Loucy (cell line): ENCODE measurements around the gene TRERF1.

Experiments used
- H2AFZ ChIP-seq: fragments of 200-600 bp; sonication (generic); 2 replicates; pipeline ENCODE4 v1.6.0; 2016; ENCODE audit warnings: antibody characterized with exemption, mild to moderate bottlenecking, low read length, moderate library complexity
- H3F3A ChIP-seq: fragments of 200-600 bp; 2 replicates; pipeline ENCODE4 v1.6.0; 2016; ENCODE audit warnings: antibody characterized with exemption, low read depth, mild to moderate bottlenecking
- H3K27me3 ChIP-seq: fragments of 200-600 bp; sonication (generic); 2 replicates; pipeline ENCODE4 v1.6.1; 2014; ENCODE audit warnings: low read length, mild to moderate bottlenecking; ENCODE audit not compliant: insufficient read depth, poor library complexity, severe bottlenecking
- H3K36me3 ChIP-seq: fragments of 200-600 bp; sonication (generic); 2 replicates; pipeline ENCODE4 v1.6.1; 2016; ENCODE audit warnings: low read length; ENCODE audit not compliant: insufficient read depth
- H3K4me1 ChIP-seq: fragments of 200-600 bp; sonication (generic); 2 replicates; pipeline ENCODE4 v1.5.1; 2014; ENCODE audit warnings: low read length, mild to moderate bottlenecking; ENCODE audit not compliant: insufficient read depth, poor library complexity, severe bottlenecking
- H3K4me2 ChIP-seq: fragments of 200-600 bp; sonication (generic); 2 replicates; pipeline ENCODE4 v1.6.0; 2014; ENCODE audit warnings: antibody characterized with exemption, low read length, low read depth, mild to moderate bottlenecking; ENCODE audit not compliant: poor library complexity, severe bottlenecking
- H3K4me3 ChIP-seq: fragments of 200-600 bp; sonication (generic); 2 replicates; pipeline ENCODE4 v1.5.1; 2014; ENCODE audit warnings: low read length, mild to moderate bottlenecking, mixed read lengths; ENCODE audit not compliant: poor library complexity, severe bottlenecking
- H3K79me2 ChIP-seq: fragments of 200-600 bp; sonication (generic); 2 replicates; pipeline ENCODE4 v1.6.1; 2014; ENCODE audit warnings: low read length; ENCODE audit not compliant: insufficient read depth
- H3K9ac ChIP-seq: fragments of 200-600 bp; sonication (generic); 2 replicates; pipeline ENCODE4 v1.6.0; 2014; ENCODE audit warnings: mild to moderate bottlenecking, low read depth, low read length, moderate library complexity; ENCODE audit not compliant: poor library complexity, severe bottlenecking
- H3K9me2 ChIP-seq: fragments of 200-600 bp; sonication (generic); replicated peaks from 2 replicates; pipeline ENCODE4 v1.6.1; 2016; ENCODE audit warnings: low read depth, low read length, mixed read lengths
- H3K9me3 ChIP-seq: fragments of 200-600 bp; sonication (generic); 2 replicates; pipeline ENCODE4 v1.6.1; 2014; ENCODE audit warnings: mild to moderate bottlenecking, antibody characterized with exemption, low read length, low read depth; ENCODE audit not compliant: insufficient read depth
- H4K20me1 ChIP-seq: fragments of 200-600 bp; sonication (generic); 2 replicates; pipeline ENCODE4 v1.6.0; 2014; ENCODE audit warnings: antibody characterized with exemption, low read length, mild to moderate bottlenecking; ENCODE audit not compliant: insufficient read depth, poor library complexity, severe bottlenecking
- CTCF ChIP-seq: fragments of 200-600 bp; sonication (generic); conservative IDR thresholded peaks from 2 replicates; pipeline ENCODE4 v1.5.1; 2014; ENCODE audit warnings: mild to moderate bottlenecking, antibody characterized with exemption, low read length
- EZH2phosphoT487 ChIP-seq: fragments of 200-600 bp; IDR thresholded peaks from 2 replicates; pipeline ENCODE4 v1.6.1; 2018; ENCODE audit warnings: antibody characterized with exemption, mild to moderate bottlenecking, moderate library complexity, borderline replicate concordance

TRERF1 gene

GRCh38 chr6:42295181-42295580 lies 156.5 kb downstream of the TRERF1 start:
- H3K36me3 ChIP-seq: peaks cover 24% of the 10 kb centered on the region; the same call in 1 of the 2 replicates
- H3K4me1 ChIP-seq: peaks cover 50% of the 10 kb centered on the region
- H3K79me2 ChIP-seq: peaks cover 17% of the 10 kb centered on the region

GRCh38 chr6:42294759-42295158 lies 157.0 kb downstream of the TRERF1 start:
- Histone ChIP-seq H3K79me2 (peaks cover 21% of the 10 kb centered on the region), H3K4me3 (peak overlapping the region; percentile 23), H4K20me1 (peaks cover 9% of the 10 kb centered on the region)

More at GRCh38 chr6:42295181-42295580, 156.5 kb downstream of the TRERF1 start:
- H3K9ac ChIP-seq: no peak overlapping the region
- no peaks in the 10 kb centered on the region for H3K9me3 ChIP-seq
- peak overlapping the region; percentile 23 for H3K4me3 ChIP-seq
- no peak overlapping the region for H2AFZ ChIP-seq
- peaks cover 9% of the 10 kb centered on the region for H4K20me1 ChIP-seq
- no peaks in the 10 kb centered on the region for H3K27me3 ChIP-seq
- no peaks in the 10 kb centered on the region for H3F3A ChIP-seq
- peak overlapping the region; percentile 47 for H3K4me2 ChIP-seq
- TF ChIP-seq CTCF (no peak), EZH2phosphoT487 (no peak)
- no peaks in the 10 kb centered on the region for H3K9me2 ChIP-seq

DNA sequence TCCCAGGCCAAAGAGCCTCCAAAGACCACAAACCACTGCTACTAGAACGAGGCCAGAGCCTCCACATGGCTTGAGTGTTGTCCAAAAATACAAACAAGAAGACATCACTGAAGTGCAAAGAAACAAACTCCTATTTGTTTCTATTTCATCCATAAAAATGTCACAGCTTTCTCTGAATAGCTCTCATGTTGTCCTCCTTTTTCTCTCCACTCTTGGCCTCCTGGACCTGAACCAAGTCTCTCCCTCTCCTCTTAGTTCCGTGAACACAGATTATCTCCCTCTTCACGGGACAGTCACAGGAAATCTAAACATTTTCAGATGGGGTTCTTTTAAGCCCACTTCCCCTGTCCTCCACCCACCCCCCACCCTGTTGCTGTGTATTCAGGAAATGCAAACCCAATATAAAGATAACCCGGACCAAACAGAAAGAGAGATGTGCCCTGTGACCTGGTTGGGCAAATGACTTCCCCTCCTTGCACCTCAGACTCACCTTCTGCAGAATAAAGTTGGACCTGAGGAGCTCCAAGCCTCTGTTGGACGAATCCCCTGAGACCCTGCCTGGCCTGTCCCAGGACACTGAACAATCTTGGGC lies 158.2 kb downstream of the TRERF1 start:
- no peak for TF ChIP-seq EZH2phosphoT487
- TF ChIP-seq CTCF: no peak
- no peak overlapping the region for H2AFZ ChIP-seq
- no peaks in the 10 kb centered on the region for H3K9me3 ChIP-seq
- no peaks in the 10 kb centered on the region for H3F3A ChIP-seq
- peak overlapping the region; percentile 19 for H3K9ac ChIP-seq
- H4K20me1 ChIP-seq: peaks cover 9% of the 10 kb centered on the region
- peaks cover 24% of the 10 kb centered on the region for H3K79me2 ChIP-seq
- no peaks in the 10 kb centered on the region for H3K27me3 ChIP-seq
- peak overlapping the region; percentile 27 for H3K4me3 ChIP-seq
- H3K9me2 ChIP-seq: no peaks in the 10 kb centered on the region
- peaks cover 11% of the 10 kb centered on the region; the same call in 1 of the 2 replicates for H3K36me3 ChIP-seq
- peaks cover 50% of the 10 kb centered on the region for H3K4me1 ChIP-seq
- peak overlapping the region; percentile 58 for H3K4me2 ChIP-seq

More at GRCh38 chr6:42294759-42295158, 157.0 kb downstream of the TRERF1 start:
- peaks cover 19% of the 10 kb centered on the region; the same call in 1 of the 2 replicates for H3K36me3 ChIP-seq
- H3K9me2 ChIP-seq: no peaks in the 10 kb centered on the region
- H3F3A ChIP-seq: no peaks in the 10 kb centered on the region
- no peaks in the 10 kb centered on the region for H3K27me3 ChIP-seq
- H3K4me2 ChIP-seq: peak overlapping the region; percentile 47
- H3K4me1 ChIP-seq: peaks cover 50% of the 10 kb centered on the region
- no peaks in the 10 kb centered on the region for H3K9me3 ChIP-seq
- H3K9ac ChIP-seq: no peak overlapping the region
- H2AFZ ChIP-seq: no peak overlapping the region
- no peak for TF ChIP-seq CTCF
- TF ChIP-seq EZH2phosphoT487: no peak
